ENCODE results near the gene TNK1.

Gene TNK1

DNA sequence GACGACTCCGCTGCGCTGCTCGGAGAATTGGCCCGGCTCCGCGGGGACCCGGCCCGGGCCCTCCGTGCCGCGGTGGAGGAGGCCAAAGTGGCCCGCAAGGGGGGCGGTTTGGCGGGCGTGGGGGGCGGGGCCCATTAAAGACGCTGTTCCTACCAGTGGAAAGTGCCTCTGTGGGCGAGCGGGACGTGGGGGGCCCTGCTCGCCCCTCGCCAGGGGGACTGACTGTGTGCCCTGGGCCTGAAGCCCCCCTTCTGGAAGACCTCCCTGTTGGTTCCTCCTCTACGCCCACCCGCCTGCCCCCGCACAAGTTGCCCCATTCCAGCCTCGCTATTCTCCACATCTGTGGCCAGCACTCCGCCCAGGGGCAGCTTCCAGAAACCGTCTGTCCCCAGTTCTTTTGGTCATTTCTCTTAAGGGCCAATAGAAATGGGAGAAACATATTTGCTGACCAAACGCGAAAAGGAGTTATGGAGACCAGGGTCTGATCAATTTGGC, 56.5 kb downstream of the TNK1 start:
- H3K4me3 ChIP-seq (ENCODE audit: low read depth, low read length), result peak overlapping the region; percentile 80
- no peaks in the 10 kb centered on the region for H3K36me3 ChIP-seq (ENCODE audit: control insufficient read depth, insufficient read depth, low read length)
- peak overlapping the region; percentile 3 for H3K9ac ChIP-seq (ENCODE audit: low read length)
- H3K27ac ChIP-seq (ENCODE audit: low read depth, low read length), result no peak overlapping the region
- H3K4me1 ChIP-seq (ENCODE audit: control insufficient read depth, insufficient read depth, low read length), result peaks cover 25% of the 10 kb centered on the region
- H3K9me3 ChIP-seq (ENCODE audit: control insufficient read depth, insufficient read depth, low read depth, low read length), result no peaks in the 10 kb centered on the region
- H3K27me3 ChIP-seq (ENCODE audit: control insufficient read depth, insufficient read depth, low read length), result peaks cover 37% of the 10 kb centered on the region

DNA sequence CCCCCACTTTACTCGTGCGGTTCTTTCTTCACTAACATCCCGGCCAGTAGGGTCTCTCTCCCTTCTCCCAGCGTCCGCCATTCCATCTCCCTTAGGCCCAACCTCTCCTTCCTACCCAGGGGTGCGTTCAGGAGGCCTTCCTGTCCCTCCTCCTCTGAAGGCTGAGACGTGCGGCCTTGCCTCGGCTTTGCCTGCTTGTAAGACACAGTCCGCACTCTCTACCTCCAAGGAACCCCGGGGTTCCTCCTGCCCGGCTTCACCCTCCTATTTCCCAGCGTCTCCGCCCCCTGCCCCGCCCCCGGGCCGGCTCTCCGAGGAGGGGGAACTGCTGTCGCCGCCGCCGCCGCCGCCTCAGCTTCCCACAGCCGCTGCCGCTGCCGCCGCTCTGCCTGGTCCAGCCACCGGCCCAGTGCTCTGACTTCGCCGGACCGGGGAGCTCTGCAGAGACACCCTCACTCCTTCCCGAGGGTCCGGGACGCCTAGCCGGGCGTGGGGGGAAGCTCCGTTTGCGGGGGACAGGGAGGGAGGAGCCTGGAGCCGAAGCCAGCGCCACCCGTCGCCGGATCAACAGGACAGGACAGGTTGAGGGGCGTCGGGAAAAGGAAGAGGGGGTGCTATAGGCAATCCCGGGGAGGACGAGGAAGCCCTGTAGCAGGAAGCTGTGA, 57.2 kb downstream of the TNK1 start:
- no peak overlapping the region for H3K27ac ChIP-seq (ENCODE audit: low read depth, low read length)
- H3K9me3 ChIP-seq (ENCODE audit: control insufficient read depth, insufficient read depth, low read depth, low read length), result no peaks in the 10 kb centered on the region
- H3K4me3 ChIP-seq (ENCODE audit: low read depth, low read length), result peak overlapping the region; percentile 80
- peak overlapping the region; percentile 37 for H3K9ac ChIP-seq (ENCODE audit: low read length)
- H3K4me1 ChIP-seq (ENCODE audit: control insufficient read depth, insufficient read depth, low read length), result peaks cover 25% of the 10 kb centered on the region
- peaks cover 39% of the 10 kb centered on the region for H3K27me3 ChIP-seq (ENCODE audit: control insufficient read depth, insufficient read depth, low read length)
- no peaks in the 10 kb centered on the region for H3K36me3 ChIP-seq (ENCODE audit: control insufficient read depth, insufficient read depth, low read length)

DNA sequence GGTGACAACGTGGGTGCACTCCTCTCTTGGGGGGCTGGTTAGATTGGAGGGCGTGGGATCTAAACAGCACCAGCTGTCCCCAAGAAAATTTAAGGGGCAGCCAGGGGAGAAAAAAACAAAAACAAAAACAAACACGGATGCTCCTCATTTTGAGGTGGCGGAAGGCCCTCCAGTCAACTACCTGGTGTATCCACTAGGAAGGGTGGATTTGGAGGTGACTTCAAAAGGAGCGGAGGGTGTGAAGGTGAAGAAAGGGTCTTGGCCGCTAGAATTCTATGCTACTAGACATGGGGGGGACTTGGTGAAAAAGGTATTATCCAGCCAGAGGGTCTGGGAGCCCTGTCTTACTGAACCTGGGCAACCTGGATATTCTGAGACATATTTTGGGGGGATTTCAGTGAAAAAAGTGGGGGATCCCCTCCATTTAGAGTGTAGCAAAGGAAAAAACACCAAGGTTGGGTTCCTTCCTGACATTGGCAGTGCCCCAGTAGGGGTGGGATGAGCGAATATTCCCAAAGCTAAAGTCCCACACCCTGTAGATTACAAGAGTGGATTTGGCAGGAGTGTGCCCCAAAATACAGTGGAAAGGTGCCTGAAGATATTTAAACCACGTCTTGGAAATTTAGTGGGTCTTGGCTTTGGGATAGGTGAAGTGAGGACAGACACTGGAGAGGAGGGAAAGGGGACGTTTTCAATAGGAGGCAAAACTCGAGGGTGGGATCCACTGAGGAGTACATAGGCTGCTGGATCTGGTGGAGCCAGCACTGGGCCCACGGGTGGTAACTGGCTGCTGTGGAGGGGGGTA, 58.0 kb downstream of the TNK1 start:
- H3K36me3 ChIP-seq (ENCODE audit: control insufficient read depth, insufficient read depth, low read length), result no peaks in the 10 kb centered on the region
- peak overlapping the region; percentile 80 for H3K4me3 ChIP-seq (ENCODE audit: low read depth, low read length)
- H3K27ac ChIP-seq (ENCODE audit: low read depth, low read length), result no peak overlapping the region
- H3K9me3 ChIP-seq (ENCODE audit: control insufficient read depth, insufficient read depth, low read depth, low read length), result no peaks in the 10 kb centered on the region
- H3K9ac ChIP-seq (ENCODE audit: low read length), result no peak overlapping the region
- H3K4me1 ChIP-seq (ENCODE audit: control insufficient read depth, insufficient read depth, low read length), result peaks cover 25% of the 10 kb centered on the region
- peaks cover 45% of the 10 kb centered on the region for H3K27me3 ChIP-seq (ENCODE audit: control insufficient read depth, insufficient read depth, low read length)

Measured in HUES6 (cell line).